SKM-1 treated with dmso at 0.1 percent for 144 hours (cell line): ENCODE results near the gene THAP4.

Experiments used
- DNase-seq: peaks from one replicate; lab custom pipeline; 2025; ENCODE audit not compliant: unreplicated experiment; lab: John Stamatoyannopoulos, UW

The THAP4 gene

GRCh38 chr2:241550616-241551580 lies 86.1 kb downstream of the THAP4 start:
- no peak for DNase-seq

GRCh38 chr2:241548451-241548835 lies 88.5 kb downstream of the THAP4 start:
- no peak for DNase-seq

GRCh38 chr2:241547781-241548450 lies 89.0 kb downstream of the THAP4 start:
- no peak for DNase-seq

GRCh38 chr2:241546771-241547498 lies 90.0 kb downstream of the THAP4 start:
- no peak for DNase-seq

GRCh38 chr2:241545523-241546473 lies 91.2 kb downstream of the THAP4 start:
- DNase-seq = no peak

- no peak for DNase-seq
These were observed 91.9 kb downstream of the THAP4 start for GRCh38 chr2:241545106-241545505.

GRCh38 chr2:241542278-241542605 lies 94.7 kb downstream of the THAP4 start:
- DNase-seq = no peak

GRCh38 chr2:241541564-241542277 lies 95.2 kb downstream of the THAP4 start:
- DNase-seq = no peak

- DNase-seq = no peak
These were observed 96.0 kb downstream of the THAP4 start for GRCh38 chr2:241540771-241541561.

GRCh38 chr2:241540401-241540770 lies 96.6 kb downstream of the THAP4 start:
- no peak for DNase-seq

- no peak for DNase-seq
These were observed 97.2 kb downstream of the THAP4 start for GRCh38 chr2:241539616-241540374.

GRCh38 chr2:241538838-241539615 lies 97.9 kb downstream of the THAP4 start:
- no peak for DNase-seq

- no peak for DNase-seq
These were observed 100.9 kb downstream of the THAP4 start for GRCh38 chr2:241535871-241536655.

- DNase-seq = no peak
These were observed 102.1 kb downstream of the THAP4 start for GRCh38 chr2:241534701-241535375.
